GM19328 (cell line): ENCODE results near the gene PTPDC1.

ENCODE experiments used
- ATAC-seq: cut with Tn5 transposase; IDR thresholded peaks from one replicate; pipeline ENCODE4 v1.9.1; 2021; ENCODE audit warnings: mild to moderate bottlenecking, moderate library complexity; ENCODE audit not compliant: unreplicated experiment

PTPDC1 gene

GRCh38 chr9:94084314-94084713 is at the start of gene PTPDC1:
PTPDC1 (plus strand) TSS chr9:94084464; CDS start chr9:94084531, 67 bp downstream.
- no peak for ATAC-seq

GRCh38 chr9:94034511-94034910 is 49.8 kb upstream of the PTPDC1 start:
- ATAC-seq: no peak

- no peak for ATAC-seq
Observed at GRCh38 chr9:94039786-94040185, 44.5 kb upstream of the PTPDC1 start.

DNA sequence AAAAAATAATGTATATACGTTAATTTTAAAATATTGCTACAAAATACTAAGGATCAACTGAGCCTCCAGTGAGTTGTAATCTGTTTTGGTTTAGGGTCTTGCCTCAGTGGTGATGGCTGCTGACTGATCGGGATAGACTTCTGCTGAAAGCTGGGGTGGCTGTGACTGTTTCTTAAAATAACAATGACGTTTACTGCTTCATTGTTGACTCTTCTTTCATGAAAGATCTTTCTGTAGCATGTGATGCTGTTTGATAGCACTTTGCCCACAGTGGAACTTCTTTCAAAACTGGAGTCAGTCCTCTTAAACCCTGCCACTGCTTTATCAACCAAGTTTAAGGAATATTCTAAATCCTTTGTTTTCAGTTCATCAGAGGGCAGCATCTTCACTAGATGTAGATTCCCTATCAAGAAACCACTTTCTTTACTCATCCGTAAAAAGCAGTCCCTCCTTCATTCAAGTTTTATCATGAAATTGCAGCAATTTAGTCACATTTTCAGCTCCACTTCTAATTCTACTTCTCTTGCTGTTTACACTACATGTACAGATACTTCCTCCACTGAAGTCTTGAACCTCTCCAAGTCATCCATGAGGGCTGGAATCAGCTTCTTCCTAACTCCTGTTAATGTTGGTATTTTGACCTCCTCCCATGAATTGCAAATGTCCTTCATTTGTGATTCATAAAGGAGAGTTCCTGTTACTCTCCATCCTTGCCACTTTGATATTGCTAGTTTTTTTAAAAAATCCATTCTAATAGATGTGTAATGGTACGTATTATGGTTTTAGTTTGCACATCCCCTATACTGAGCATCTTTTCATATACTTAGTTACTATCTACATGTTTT is 41.5 kb upstream of the PTPDC1 start:
- ATAC-seq: no peak

GRCh38 chr9:94054716-94055115 is 29.5 kb upstream of the PTPDC1 start:
- ATAC-seq: no peak

GRCh38 chr9:94056442-94056974 is 27.8 kb upstream of the PTPDC1 start:
- ATAC-seq: no peak

DNA sequence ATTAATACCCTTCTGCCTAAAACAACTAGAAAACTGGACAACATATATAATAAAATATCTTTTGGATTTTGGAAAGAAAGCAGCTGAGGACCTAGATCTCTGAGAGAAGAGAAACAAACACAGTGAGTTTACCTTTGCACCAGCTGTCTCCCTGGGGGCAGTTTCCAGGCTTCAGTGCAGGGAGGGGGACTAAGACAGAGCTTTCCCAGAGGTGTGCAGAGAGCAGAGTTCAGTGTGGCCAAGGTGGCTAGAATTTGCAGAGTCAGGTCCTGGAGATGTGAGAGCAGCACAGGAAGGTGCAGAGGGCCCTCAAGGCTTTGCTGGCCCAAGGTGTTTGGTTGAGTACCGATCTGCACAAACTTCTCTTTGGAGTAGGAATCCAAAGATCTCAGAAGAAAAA is 26.3 kb upstream of the PTPDC1 start:
- no peak for ATAC-seq

DNA sequence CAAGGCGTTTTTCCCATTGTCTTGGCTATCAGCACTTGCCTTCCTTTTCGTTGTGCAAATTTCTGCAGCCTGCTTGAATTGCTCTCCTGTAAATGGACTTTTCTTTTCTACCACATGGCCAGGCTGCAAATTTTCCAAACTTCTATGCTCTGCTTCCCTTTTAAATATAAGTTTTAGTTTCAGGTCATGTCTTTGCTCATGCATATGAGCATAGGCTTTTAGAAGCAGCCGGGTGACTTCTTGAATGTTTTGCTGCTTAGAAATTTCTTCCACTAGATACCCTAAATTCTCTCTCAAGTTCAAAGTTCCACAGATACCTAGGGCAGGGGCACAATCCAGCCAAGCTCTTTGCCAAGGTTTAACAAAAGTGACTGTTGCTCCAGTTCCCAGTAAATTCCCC is 22.4 kb upstream of the PTPDC1 start:
- ATAC-seq: no peak

GRCh38 chr9:94065535-94065961 is 18.7 kb upstream of the PTPDC1 start:
- no peak for ATAC-seq

DNA sequence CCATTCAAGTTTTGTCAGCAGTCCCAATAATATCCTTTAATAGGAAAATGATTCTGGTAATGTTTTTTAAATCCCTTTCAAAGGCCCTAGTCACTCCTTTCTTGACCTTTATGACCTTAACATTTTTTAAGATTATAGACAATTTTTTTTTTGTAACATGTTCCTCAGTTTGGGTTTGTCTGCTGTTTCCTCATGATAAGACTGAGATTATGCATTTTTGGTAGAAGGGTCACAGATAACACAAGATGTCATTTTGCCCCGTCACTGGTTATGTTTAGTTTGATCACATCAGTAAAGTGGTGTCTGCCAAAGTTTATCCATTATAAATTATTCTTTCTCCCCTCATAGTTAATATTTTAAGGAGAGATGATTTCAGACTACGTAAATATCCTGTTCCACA is 16.0 kb upstream of the PTPDC1 start:
- no peak for ATAC-seq

- ATAC-seq: no peak
Observed at GRCh38 chr9:94076557-94076956, 7.7 kb upstream of the PTPDC1 start.

DNA sequence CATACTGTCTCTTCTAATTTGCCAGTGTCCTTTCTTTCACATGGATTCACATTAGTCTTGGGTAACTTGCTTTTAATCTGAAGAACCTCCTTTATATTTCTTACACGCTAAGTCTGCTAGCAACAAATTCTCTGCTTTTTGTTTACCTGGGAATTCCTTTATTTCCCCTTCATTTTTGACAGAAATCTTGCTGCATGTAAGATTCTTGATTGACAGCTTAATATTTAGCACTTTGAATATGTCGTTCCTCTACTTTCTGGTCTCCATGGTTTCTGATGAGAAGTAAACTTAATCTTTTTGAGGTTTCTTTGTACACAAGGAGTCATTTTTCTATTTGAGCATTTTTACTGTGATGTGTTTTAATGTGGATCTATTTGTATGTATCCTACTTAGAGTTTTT is 6.2 kb upstream of the PTPDC1 start:
- no peak for ATAC-seq

DNA sequence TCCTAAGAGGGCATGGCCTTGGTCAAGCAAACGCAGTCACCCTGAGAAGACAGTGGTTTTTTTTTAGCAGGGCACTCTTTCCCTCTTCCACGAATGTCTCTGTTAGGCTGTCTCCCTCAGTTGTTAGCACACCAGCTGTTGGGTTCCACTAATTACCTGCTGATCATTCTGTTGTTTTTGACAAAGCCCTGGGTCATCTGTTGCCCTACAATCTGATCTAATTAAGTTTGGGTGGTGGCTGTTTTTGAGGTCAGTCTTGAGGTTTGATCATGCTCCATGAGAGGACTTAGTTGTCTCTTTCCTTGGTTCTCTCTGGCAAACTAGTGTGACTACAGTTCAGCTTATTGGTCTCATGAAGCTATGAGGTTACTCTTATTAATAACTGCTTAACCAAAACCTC is 5.0 kb upstream of the PTPDC1 start:
- ATAC-seq: no peak

DNA sequence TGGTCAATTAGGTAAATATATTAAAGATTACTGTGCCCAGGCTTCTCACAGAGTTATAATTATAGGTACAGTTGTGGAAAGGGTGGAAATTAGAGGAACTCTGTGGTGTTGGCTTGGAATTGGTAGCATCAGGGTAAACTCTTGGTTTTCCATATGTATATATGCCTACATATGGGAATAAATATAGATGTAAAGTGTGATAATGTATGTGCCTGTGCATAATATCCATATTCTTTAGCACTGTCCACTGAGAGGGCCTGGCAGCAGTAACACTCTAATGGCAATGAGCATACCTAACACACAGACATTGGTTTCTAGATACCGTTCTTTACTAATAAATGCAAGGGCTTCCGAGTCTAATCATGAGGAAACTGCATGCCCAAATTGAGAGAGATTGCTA is 4.0 kb upstream of the PTPDC1 start:
- ATAC-seq: no peak

- ATAC-seq: no peak
Observed at GRCh38 chr9:94081435-94081834, 2.8 kb upstream of the PTPDC1 start.

- no peak for ATAC-seq
Observed at GRCh38 chr9:94081864-94082463, 2.3 kb upstream of the PTPDC1 start.

DNA sequence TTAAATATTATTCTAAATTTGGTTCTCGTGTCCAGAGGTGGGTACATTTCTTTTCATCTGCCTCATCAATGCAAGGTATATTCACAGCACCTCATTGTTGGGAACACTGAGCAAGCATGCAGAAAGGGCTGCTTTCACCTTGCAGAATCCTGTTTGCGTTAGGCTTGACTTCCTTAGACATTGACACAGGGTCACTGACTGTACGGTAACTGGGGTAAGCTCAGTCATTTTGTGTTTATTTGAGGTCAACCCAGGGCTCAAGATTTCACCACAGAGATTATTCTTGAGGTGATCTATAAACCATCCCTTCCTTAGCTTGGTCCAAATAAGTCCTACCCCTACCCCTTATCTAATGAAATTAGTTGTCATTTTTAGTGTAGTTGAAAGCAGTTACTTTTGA is 1.7 kb upstream of the PTPDC1 start:
- ATAC-seq: no peak

- ATAC-seq: no peak
Observed at GRCh38 chr9:94082956-94083355, 1.3 kb upstream of the PTPDC1 start.

DNA sequence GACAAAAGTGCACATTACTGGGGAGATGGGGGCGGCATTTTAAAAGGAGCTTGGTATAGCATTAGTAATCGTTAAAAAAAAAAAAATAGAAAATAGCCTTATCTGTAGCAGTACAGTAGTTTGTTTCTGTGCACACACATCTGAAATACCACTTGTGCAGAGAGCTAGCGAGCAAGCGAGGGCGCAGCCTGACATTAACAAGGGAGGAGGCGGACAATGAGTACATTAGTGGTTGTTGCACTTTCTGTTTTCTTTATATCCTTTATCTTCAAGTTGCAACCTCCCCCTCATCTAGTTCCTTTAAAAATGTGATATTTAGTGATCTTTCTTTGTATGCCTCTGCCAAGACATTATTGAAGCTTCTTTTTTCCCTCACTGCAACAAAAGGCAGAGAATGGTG is 880 bp upstream of the PTPDC1 start:
- no peak for ATAC-seq

- ATAC-seq: no peak
Observed at GRCh38 chr9:94085062-94085639, 887 bp downstream of the PTPDC1 start.

GRCh38 chr9:94086486-94087345 is 2.5 kb downstream of the PTPDC1 start:
- no peak for ATAC-seq
